ENCODE results near the gene FCAMR.

GRCh38 chr1:206955476-206956451 is 14.5 kb downstream of the FCAMR start:
- TF ChIP-seq CTCF (conservative IDR thresholded peaks at IDR 0.05) (no peak), ZFX (IDR thresholded peaks at IDR 0.05) (no peak)

All from C4-2B (cell line).